ENCODE measurements around the gene PLEKHA1.

PLEKHA1 gene

GRCh38 chr10:122390271-122390670, 15.8 kb downstream of the PLEKHA1 start:
- Histone ChIP-seq H3K36me3 (ENCODE audit: insufficient read depth, low read length) (peaks cover 12% of the 10 kb centered on the region), H3K9ac (ENCODE audit: low read depth, low read length) (no peak overlapping the region), H3K4me3 (ENCODE audit: low read depth in 1 of 2, low read length in 2 of 2) (no peak overlapping the region), H3K4me2 (ENCODE audit: insufficient read depth, low read length) (no peak overlapping the region), H3K79me2 (ENCODE audit: insufficient read depth, low read length) (peaks cover 79% of the 10 kb centered on the region), H3K27me3 (ENCODE audit: insufficient read depth, low read length, poor library complexity) (no peaks in the 10 kb centered on the region), H3K27ac (ENCODE audit: low read length) (no peak overlapping the region), H3K9me3 (ENCODE audit: insufficient read depth, low read length, severe bottlenecking) (no peaks in the 10 kb centered on the region), H4K20me1 (ENCODE audit: insufficient read depth, low read length) (no peaks in the 10 kb centered on the region; the same call in 1 of the 2 replicates), H2AFZ (ENCODE audit: low read depth, low read length) (no peak overlapping the region), H3K4me1 (ENCODE audit: insufficient read depth, low read length) (peaks cover 4% of the 10 kb centered on the region; the same call in 1 of the 2 replicates)
- TF ChIP-seq EZH2 (IDR thresholded peaks at IDR 0.05; ENCODE audit: borderline replicate concordance, low read depth, low read length, severe bottlenecking) (no peak), CTCF (IDR thresholded peaks at IDR 0.05; ENCODE audit: borderline replicate concordance, extremely low read depth, low read length, poor library complexity, severe bottlenecking) (no peak)
- DNase-seq: no peak
- no peak for ATAC-seq (ENCODE audit: insufficient read depth, low read depth)

GRCh38 chr10:122390679-122391078, 16.2 kb downstream of the PLEKHA1 start:
- TF ChIP-seq CTCF (IDR thresholded peaks at IDR 0.05; ENCODE audit: borderline replicate concordance, extremely low read depth, low read length, poor library complexity, severe bottlenecking) (no peak), EZH2 (IDR thresholded peaks at IDR 0.05; ENCODE audit: borderline replicate concordance, low read depth, low read length, severe bottlenecking) (no peak)
- Histone ChIP-seq H3K27me3 (ENCODE audit: insufficient read depth, low read length, poor library complexity) (no peaks in the 10 kb centered on the region), H2AFZ (ENCODE audit: low read depth, low read length) (no peak overlapping the region), H4K20me1 (ENCODE audit: insufficient read depth, low read length) (no peaks in the 10 kb centered on the region; the same call in 1 of the 2 replicates), H3K4me1 (ENCODE audit: insufficient read depth, low read length) (peaks cover 4% of the 10 kb centered on the region; the same call in 1 of the 2 replicates), H3K4me3 (ENCODE audit: low read depth in 1 of 2, low read length in 2 of 2) (no peak overlapping the region), H3K9ac (ENCODE audit: low read depth, low read length) (no peak overlapping the region), H3K79me2 (ENCODE audit: insufficient read depth, low read length) (peaks cover 78% of the 10 kb centered on the region), H3K27ac (ENCODE audit: low read length) (no peak overlapping the region), H3K36me3 (ENCODE audit: insufficient read depth, low read length) (peaks cover 12% of the 10 kb centered on the region), H3K4me2 (ENCODE audit: insufficient read depth, low read length) (no peak overlapping the region), H3K9me3 (ENCODE audit: insufficient read depth, low read length, severe bottlenecking) (no peaks in the 10 kb centered on the region)
- DNase-seq: no peak
- no peak for ATAC-seq (ENCODE audit: insufficient read depth, low read depth)

GRCh38 chr10:122391875-122392274, 17.4 kb downstream of the PLEKHA1 start:
- Histone ChIP-seq H3K27me3 (ENCODE audit: insufficient read depth, low read length, poor library complexity) (no peaks in the 10 kb centered on the region), H3K79me2 (ENCODE audit: insufficient read depth, low read length) (peaks cover 66% of the 10 kb centered on the region), H3K9me3 (ENCODE audit: insufficient read depth, low read length, severe bottlenecking) (no peaks in the 10 kb centered on the region), H4K20me1 (ENCODE audit: insufficient read depth, low read length) (no peaks in the 10 kb centered on the region; the same call in 1 of the 2 replicates), H3K4me3 (ENCODE audit: low read depth in 1 of 2, low read length in 2 of 2) (no peak overlapping the region), H3K4me1 (ENCODE audit: insufficient read depth, low read length) (no peaks in the 10 kb centered on the region), H3K27ac (ENCODE audit: low read length) (no peak overlapping the region), H3K9ac (ENCODE audit: low read depth, low read length) (no peak overlapping the region), H2AFZ (ENCODE audit: low read depth, low read length) (no peak overlapping the region), H3K4me2 (ENCODE audit: insufficient read depth, low read length) (no peak overlapping the region), H3K36me3 (ENCODE audit: insufficient read depth, low read length) (peaks cover 13% of the 10 kb centered on the region)
- TF ChIP-seq EZH2 (IDR thresholded peaks at IDR 0.05; ENCODE audit: borderline replicate concordance, low read depth, low read length, severe bottlenecking): no peak
- TF ChIP-seq CTCF (IDR thresholded peaks at IDR 0.05; ENCODE audit: borderline replicate concordance, extremely low read depth, low read length, poor library complexity, severe bottlenecking): no peak
- DNase-seq (no peak), ATAC-seq (ENCODE audit: insufficient read depth, low read depth) (no peak)

GRCh38 chr10:122392835-122393234, 18.3 kb downstream of the PLEKHA1 start:
- Histone ChIP-seq H4K20me1 (ENCODE audit: insufficient read depth, low read length) (no peaks in the 10 kb centered on the region; the same call in 1 of the 2 replicates), H3K4me2 (ENCODE audit: insufficient read depth, low read length) (no peak overlapping the region), H3K9me3 (ENCODE audit: insufficient read depth, low read length, severe bottlenecking) (no peaks in the 10 kb centered on the region), H3K27me3 (ENCODE audit: insufficient read depth, low read length, poor library complexity) (no peaks in the 10 kb centered on the region), H3K4me3 (ENCODE audit: low read depth in 1 of 2, low read length in 2 of 2) (no peak overlapping the region), H2AFZ (ENCODE audit: low read depth, low read length) (no peak overlapping the region), H3K9ac (ENCODE audit: low read depth, low read length) (no peak overlapping the region), H3K36me3 (ENCODE audit: insufficient read depth, low read length) (peaks cover 20% of the 10 kb centered on the region), H3K4me1 (ENCODE audit: insufficient read depth, low read length) (no peaks in the 10 kb centered on the region), H3K79me2 (ENCODE audit: insufficient read depth, low read length) (peaks cover 56% of the 10 kb centered on the region), H3K27ac (ENCODE audit: low read length) (no peak overlapping the region)
- DNase-seq (no peak), ATAC-seq (ENCODE audit: insufficient read depth, low read depth) (no peak)
- no peak for TF ChIP-seq CTCF (IDR thresholded peaks at IDR 0.05; ENCODE audit: borderline replicate concordance, extremely low read depth, low read length, poor library complexity, severe bottlenecking)
- TF ChIP-seq EZH2 (IDR thresholded peaks at IDR 0.05; ENCODE audit: borderline replicate concordance, low read depth, low read length, severe bottlenecking): no peak

All from DND-41 (cell line).